ENCODE results near the gene ZNF446. TPM values are rescaled to one million over a fixed set of nuclear protein-coding genes. Genes with fewer than 3 reads are reported as not detected.

Gene ZNF446
- total and polyA plus RNA-seq, 9 of the 15 experiments (the other 6 are each of a cell fraction or from before 2014, with no cell fraction given): 0.07 to 4.8 (median 1.2) TPM

DNA sequence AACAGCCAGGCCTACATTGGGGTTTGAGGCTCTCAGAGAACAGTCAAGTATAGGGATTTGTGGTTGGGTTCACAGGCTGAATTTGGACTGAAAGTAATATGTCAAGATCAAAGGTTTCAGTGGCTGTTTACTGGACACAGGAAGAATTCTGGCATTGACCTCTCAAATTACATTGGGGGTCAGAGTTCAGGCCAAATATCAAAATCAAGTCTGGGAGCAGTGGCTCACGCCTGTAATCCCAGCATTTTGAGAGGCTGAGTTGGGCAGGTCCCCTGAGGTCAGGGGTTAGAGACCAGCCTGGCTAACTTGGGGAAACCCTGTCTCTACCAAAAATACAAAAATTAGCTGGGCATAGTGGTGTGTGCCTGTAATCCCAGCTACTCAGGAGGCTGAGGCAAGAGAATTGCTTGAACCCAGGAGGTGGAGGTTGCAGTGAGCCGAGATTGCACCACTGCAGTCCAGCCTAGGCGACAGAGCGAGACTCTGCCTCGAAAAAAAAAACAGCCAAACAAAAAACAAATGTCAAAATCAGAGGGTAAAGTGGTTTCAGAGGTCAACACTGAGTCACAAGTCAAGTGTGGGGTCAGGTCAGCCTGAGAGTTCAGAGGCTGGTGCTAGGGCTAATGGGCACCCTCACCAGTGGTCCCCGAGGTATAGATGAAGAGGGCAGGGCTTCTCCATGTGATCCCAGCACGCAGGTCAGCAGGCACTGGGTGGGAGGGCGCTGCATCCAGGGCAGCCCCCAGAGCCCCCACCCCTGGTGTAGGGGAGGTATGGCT lies 34.1 kb downstream of the ZNF446 start:
- Histone ChIP-seq H3K4me2 (ENCODE audit: insufficient read depth, low read length) (peak overlapping the region; percentile 66; the same call in 1 of the 2 replicates), H3K9me3 (replicated peaks; ENCODE audit: control insufficient read depth, insufficient read depth, low read depth, low read length) (peaks cover 2% of the 10 kb centered on the region; the same call in 1 of the 2 replicates), H2AFZ (ENCODE audit: low read depth, low read length) (peak overlapping the region; percentile 70; the same call in 1 of the 2 replicates), H3K4me1 (replicated peaks in 1 of 2; ENCODE audit: control insufficient read depth in 2 of 2, insufficient read depth in 2 of 2, low read length in 2 of 2) (peaks cover 9 to 42% of the 10 kb centered on the region in 2 experiments; a peak in 4 of 5 replicates), H3K36me3 (ENCODE audit: control insufficient read depth, insufficient read depth, low read length) (peaks cover 7% of the 10 kb centered on the region; the same call in 2 of the 3 replicates), H3K9me1 (ENCODE audit: control insufficient read depth, insufficient read depth, low read length) (peaks cover 7% of the 10 kb centered on the region), H3K9ac (ENCODE audit: insufficient read depth in 1 of 2, low read depth in 2 of 2, low read length in 2 of 2) (peak overlapping the region in 1 of 2 experiments; percentile 75; a peak in 2 of 4 replicates), H4K20me1 (replicated peaks; ENCODE audit: control insufficient read depth, insufficient read depth, low read length) (no peaks in the 10 kb centered on the region), H3K79me2 (ENCODE audit: control insufficient read depth, insufficient read depth, low read length) (peaks cover 9% of the 10 kb centered on the region), H3K4me3 (no peak overlapping the region), H3K27me3 (ENCODE audit: control insufficient read depth in 2 of 2, insufficient read depth in 2 of 2, low read length in 2 of 2) (no peaks in the 10 kb centered on the region), H3K27ac (ENCODE audit: extremely low read depth, low read depth, low read length) (no peak overlapping the region; the same call in 2 of the 3 replicates)
- POLR2A ChIA-PET: interaction anchor here (0.6 to 2.7 kb wide), 2 partner anchors 10 to 44 kb away, joined by 3 to 10 read pairs; partner anchors contain the start of gene ZBTB45
- FAIRE-seq (peak; percentile 64), DNase-seq (ENCODE audit: extremely low read depth in 1 of 4, low spot score in 3 of 4) (no peak), ATAC-seq (no peak)
- intact Hi-C loops (cut with micrococcal nuclease) (loop anchor here (5.0 kb wide), 1 partner anchor 328 kb away; the partner anchor contains the start of gene ZNF274), in situ Hi-C loops (cut with MboI) (no loop called here)
- no TSS peak for BruUV-seq (replicated peaks)
- WGBS (ENCODE audit: insufficient coverage, low coverage, missing lambda C conversion rate): 60% methylated on average over 7 of the region's 8 CpGs
- CTCF ChIA-PET (ENCODE audit: low intra/inter-chr PET ratio): no interaction called here
- TF ChIP-seq, protein P1, sequence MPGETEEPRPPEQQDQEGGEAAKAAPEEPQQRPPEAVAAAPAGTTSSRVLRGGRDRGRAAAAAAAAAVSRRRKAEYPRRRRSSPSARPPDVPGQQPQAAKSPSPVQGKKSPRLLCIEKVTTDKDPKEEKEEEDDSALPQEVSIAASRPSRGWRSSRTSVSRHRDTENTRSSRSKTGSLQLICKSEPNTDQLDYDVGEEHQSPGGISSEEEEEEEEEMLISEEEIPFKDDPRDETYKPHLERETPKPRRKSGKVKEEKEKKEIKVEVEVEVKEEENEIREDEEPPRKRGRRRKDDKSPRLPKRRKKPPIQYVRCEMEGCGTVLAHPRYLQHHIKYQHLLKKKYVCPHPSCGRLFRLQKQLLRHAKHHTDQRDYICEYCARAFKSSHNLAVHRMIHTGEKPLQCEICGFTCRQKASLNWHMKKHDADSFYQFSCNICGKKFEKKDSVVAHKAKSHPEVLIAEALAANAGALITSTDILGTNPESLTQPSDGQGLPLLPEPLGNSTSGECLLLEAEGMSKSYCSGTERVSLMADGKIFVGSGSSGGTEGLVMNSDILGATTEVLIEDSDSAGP (CRISPR knock-in tag; IDR thresholded peaks at IDR 0.05): no peak
- TF ChIP-seq NR3C1 (CRISPR knock-in tag; IDR thresholded peaks at IDR 0.05): no peak
- TF ChIP-seq NCOR1 (IDR thresholded peaks at IDR 0.05): no peak
- TF ChIP-seq HCFC1 (IDR thresholded peaks at IDR 0.05; ENCODE audit: low read depth, low read length): no peak
- no peak for TF ChIP-seq ELF1 (tag; IDR thresholded peaks at IDR 0.05)
- no peak for TF ChIP-seq KAT7 (CRISPR knock-in tag; IDR thresholded peaks at IDR 0.05; ENCODE audit: borderline replicate concordance)
- no peak for TF ChIP-seq NR2C2 (CRISPR knock-in tag; IDR thresholded peaks at IDR 0.05)
- peak; percentile 36; the same call in 1 of the 2 replicates for TF ChIP-seq NR2C2 (tag; IDR thresholded peaks at IDR 0.05)
- no peak for TF ChIP-seq ZNF444 (CRISPR knock-in tag; IDR thresholded peaks at IDR 0.05)
- no peak for TF ChIP-seq ZNF311 (CRISPR knock-in tag; IDR thresholded peaks at IDR 0.05)
- 0 out of 2 replicates have a peak, but pooled peaks have one; percentile 2 for TF ChIP-seq TCF7 (IDR thresholded peaks at IDR 0.05; ENCODE audit: borderline replicate concordance)
- TF ChIP-seq, protein P2, sequence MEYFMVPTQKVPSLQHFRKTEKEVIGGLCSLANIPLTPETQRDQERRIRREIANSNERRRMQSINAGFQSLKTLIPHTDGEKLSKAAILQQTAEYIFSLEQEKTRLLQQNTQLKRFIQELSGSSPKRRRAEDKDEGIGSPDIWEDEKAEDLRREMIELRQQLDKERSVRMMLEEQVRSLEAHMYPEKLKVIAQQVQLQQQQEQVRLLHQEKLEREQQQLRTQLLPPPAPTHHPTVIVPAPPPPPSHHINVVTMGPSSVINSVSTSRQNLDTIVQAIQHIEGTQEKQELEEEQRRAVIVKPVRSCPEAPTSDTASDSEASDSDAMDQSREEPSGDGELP (CRISPR knock-in tag; IDR thresholded peaks at IDR 0.05; ENCODE audit: borderline replicate concordance): peak; percentile 2; the same call in 1 of the 2 replicates
- TF ChIP-seq, protein P3, sequence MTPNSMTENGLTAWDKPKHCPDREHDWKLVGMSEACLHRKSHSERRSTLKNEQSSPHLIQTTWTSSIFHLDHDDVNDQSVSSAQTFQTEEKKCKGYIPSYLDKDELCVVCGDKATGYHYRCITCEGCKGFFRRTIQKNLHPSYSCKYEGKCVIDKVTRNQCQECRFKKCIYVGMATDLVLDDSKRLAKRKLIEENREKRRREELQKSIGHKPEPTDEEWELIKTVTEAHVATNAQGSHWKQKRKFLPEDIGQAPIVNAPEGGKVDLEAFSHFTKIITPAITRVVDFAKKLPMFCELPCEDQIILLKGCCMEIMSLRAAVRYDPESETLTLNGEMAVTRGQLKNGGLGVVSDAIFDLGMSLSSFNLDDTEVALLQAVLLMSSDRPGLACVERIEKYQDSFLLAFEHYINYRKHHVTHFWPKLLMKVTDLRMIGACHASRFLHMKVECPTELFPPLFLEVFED (CRISPR knock-in tag; conservative IDR thresholded peaks at IDR 0.05): no peak
- TF ChIP-seq, protein P4, sequence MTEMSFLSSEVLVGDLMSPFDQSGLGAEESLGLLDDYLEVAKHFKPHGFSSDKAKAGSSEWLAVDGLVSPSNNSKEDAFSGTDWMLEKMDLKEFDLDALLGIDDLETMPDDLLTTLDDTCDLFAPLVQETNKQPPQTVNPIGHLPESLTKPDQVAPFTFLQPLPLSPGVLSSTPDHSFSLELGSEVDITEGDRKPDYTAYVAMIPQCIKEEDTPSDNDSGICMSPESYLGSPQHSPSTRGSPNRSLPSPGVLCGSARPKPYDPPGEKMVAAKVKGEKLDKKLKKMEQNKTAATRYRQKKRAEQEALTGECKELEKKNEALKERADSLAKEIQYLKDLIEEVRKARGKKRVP (CRISPR knock-in tag; IDR thresholded peaks at IDR 0.05): no peak
- TF ChIP-seq MTF1 (CRISPR knock-in tag; IDR thresholded peaks at IDR 0.05; ENCODE audit: borderline replicate concordance): no peak
- TF ChIP-seq, protein P5, sequence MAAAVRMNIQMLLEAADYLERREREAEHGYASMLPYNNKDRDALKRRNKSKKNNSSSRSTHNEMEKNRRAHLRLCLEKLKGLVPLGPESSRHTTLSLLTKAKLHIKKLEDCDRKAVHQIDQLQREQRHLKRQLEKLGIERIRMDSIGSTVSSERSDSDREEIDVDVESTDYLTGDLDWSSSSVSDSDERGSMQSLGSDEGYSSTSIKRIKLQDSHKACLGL (CRISPR knock-in tag; IDR thresholded peaks at IDR 0.05; ENCODE audit: borderline replicate concordance, poor library complexity, severe bottlenecking): no peak
